Neural progenitor cell (in vitro differentiated cells): ENCODE measurements around the gene XYLT1.

Experiments used
- CTCF ChIP-seq: fragments of 200-600 bp; sonication (generic); IDR thresholded peaks from 2 replicates; pipeline ENCODE4 v1.5.1; 2017; ENCODE audit warnings: antibody characterized with exemption, mild to moderate bottlenecking
- EZH2phosphoT487 ChIP-seq: fragments of 200-600 bp; sonication (generic); IDR thresholded peaks from 2 replicates; pipeline ENCODE4 v1.6.1; 2017; ENCODE audit warnings: antibody characterized with exemption

- no peak for TF ChIP-seq CTCF
- TF ChIP-seq EZH2phosphoT487: no peak
These were observed 17.3 kb downstream of the XYLT1 start for GRCh38 chr16:17453364-17454038.
